ENCODE measurements around the gene TMUB2. TPM values are rescaled to one million over a fixed set of nuclear protein-coding genes. Genes with fewer than 3 reads are reported as not detected.
A peak's percentile ranks its signal among the peaks of the same experiment; 100 is the strongest.

TMUB2 gene
- total and polyA plus RNA-seq, 12 donors, result 16.3 to 37.2 (median 20.1) TPM

- Histone ChIP-seq H3K27ac (peak overlapping the region; percentile 87 to 99 (median 96)), H3K4me1 (peaks cover 11 to 46% (median 27%) of the 10 kb centered on the region in 9 donors), H3K27me3 (no peaks in the 10 kb centered on the region), H3K9me3 (no peaks in the 10 kb centered on the region), H3K36me3 (peaks cover 0 to 51% (median 19%) of the 10 kb centered on the region in 9 donors), H3K4me3 (peak overlapping the region; percentile 78 to 95 (median 88))
- 2% methylated on average over 32 of the region's 32 CpGs for WGBS, 2 donors
- intact Hi-C loops (cut with DNase I), result loop anchor here in 2 of 10 donors (1.0 to 2.0 kb wide), 2 partner anchors 12 to 31 kb away; partner anchors contain the start of genes ATXN7L3 (in 1 of the 2) and UBTF (in 1 of the 2)
- ATAC-seq, result peak; percentile 62 to 84 (median 79)
- TF ChIP-seq CTCF (IDR thresholded peaks at IDR 0.05), result no peak
- no peak for DNase-seq
Observed at GRCh38 chr17:44187131-44187899, 543 bp downstream of the TMUB2 start.

- 88 to 94% methylated on average over 12 of the region's 12 CpGs for WGBS, 2 donors
- no peak for DNase-seq
- TF ChIP-seq CTCF (IDR thresholded peaks at IDR 0.05), result no peak
- intact Hi-C loops (cut with DNase I), result no loop called here
- Histone ChIP-seq H3K9me3 (no peaks in the 10 kb centered on the region), H3K27ac (peak overlapping the region in 2 of 10 donors; percentile 97 to 98), H3K4me3 (peak overlapping the region in 1 of 10 donors; percentile 87), H3K4me1 (peaks cover 11 to 53% (median 27%) of the 10 kb centered on the region in 9 donors), H3K27me3 (no peaks in the 10 kb centered on the region), H3K36me3 (peaks cover 0 to 58% (median 22%) of the 10 kb centered on the region in 9 donors)
- ATAC-seq, result no peak
Observed at GRCh38 chr17:44188576-44189403, 2.0 kb downstream of the TMUB2 start.

GRCh38 chr17:44190481-44190880 lies 3.7 kb downstream of the TMUB2 start:
- no peaks in the 10 kb centered on the region for H3K9me3 ChIP-seq
- WGBS, 2 donors, result 87 to 89% methylated on average over 10 of the region's 10 CpGs
- no peak overlapping the region for H3K27ac ChIP-seq
- no peak for TF ChIP-seq CTCF (IDR thresholded peaks at IDR 0.05)
- no peaks in the 10 kb centered on the region for H3K27me3 ChIP-seq
- ATAC-seq, result no peak
- DNase-seq, result no peak
- no peak overlapping the region for H3K4me3 ChIP-seq
- peaks cover 10 to 37% (median 22%) of the 10 kb centered on the region in 9 donors for H3K4me1 ChIP-seq
- peaks cover 0 to 69% (median 38%) of the 10 kb centered on the region in 9 donors for H3K36me3 ChIP-seq
- intact Hi-C loops (cut with DNase I), result no loop called here

- peaks cover 0 to 78% (median 38%) of the 10 kb centered on the region in 9 donors for H3K36me3 ChIP-seq
- intact Hi-C loops (cut with DNase I), result no loop called here
- no peak overlapping the region for H3K4me3 ChIP-seq
- H3K4me1 ChIP-seq, result peaks cover 5 to 32% (median 15%) of the 10 kb centered on the region in 9 donors
- WGBS, 2 donors, result 64 to 72% methylated on average over 5 of the region's 5 CpGs
- TF ChIP-seq CTCF (IDR thresholded peaks at IDR 0.05), result no peak
- no peak overlapping the region for H3K27ac ChIP-seq
- DNase-seq (no peak), ATAC-seq (no peak)
- no peaks in the 10 kb centered on the region for H3K27me3 ChIP-seq
- no peaks in the 10 kb centered on the region for H3K9me3 ChIP-seq
Observed at GRCh38 chr17:44191369-44191768, 4.6 kb downstream of the TMUB2 start.
